ENCODE data around the gene RCSD1.

RCSD1 gene

DNA sequence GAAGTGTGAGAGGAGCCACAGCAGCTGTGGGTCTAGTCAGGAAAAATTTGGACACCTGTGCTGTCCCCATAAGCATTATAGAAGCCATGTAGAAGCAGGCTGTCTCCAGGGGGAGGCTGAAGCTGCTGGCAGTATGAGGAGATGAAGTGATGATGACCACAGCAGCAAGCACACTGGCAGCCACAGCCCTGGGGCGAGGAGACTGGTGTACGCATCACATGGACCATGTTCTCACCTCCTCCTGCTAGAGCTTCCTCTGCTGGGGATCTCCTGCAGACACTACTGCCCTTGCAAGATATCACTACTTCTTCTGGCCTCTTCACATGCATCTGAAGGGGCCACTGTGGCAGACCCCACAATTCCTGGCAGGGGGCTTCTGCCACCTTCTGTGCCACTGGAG is 42.7 kb upstream of the RCSD1 start:
- H3K79me2 ChIP-seq, result no peaks in the 10 kb centered on the region
- no peak overlapping the region for H3K4me3 ChIP-seq (ENCODE audit: low read depth, low read length)
- TF ChIP-seq, protein P1, sequence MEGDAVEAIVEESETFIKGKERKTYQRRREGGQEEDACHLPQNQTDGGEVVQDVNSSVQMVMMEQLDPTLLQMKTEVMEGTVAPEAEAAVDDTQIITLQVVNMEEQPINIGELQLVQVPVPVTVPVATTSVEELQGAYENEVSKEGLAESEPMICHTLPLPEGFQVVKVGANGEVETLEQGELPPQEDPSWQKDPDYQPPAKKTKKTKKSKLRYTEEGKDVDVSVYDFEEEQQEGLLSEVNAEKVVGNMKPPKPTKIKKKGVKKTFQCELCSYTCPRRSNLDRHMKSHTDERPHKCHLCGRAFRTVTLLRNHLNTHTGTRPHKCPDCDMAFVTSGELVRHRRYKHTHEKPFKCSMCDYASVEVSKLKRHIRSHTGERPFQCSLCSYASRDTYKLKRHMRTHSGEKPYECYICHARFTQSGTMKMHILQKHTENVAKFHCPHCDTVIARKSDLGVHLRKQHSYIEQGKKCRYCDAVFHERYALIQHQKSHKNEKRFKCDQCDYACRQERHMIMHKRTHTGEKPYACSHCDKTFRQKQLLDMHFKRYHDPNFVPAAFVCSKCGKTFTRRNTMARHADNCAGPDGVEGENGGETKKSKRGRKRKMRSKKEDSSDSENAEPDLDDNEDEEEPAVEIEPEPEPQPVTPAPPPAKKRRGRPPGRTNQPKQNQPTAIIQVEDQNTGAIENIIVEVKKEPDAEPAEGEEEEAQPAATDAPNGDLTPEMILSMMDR (IDR thresholded peaks at IDR 0.05), result no peak
- no peaks in the 10 kb centered on the region for H3K4me1 ChIP-seq
- no peak overlapping the region for H2AFZ ChIP-seq
- H3K27ac ChIP-seq, result no peak overlapping the region
- no peak overlapping the region for H3K9ac ChIP-seq
- H3K27me3 ChIP-seq (ENCODE audit: control insufficient read depth, insufficient read depth, low read length), result no peaks in the 10 kb centered on the region
- H3K9me3 ChIP-seq (ENCODE audit: control insufficient read depth, low read length), result no peaks in the 10 kb centered on the region
- no peaks in the 10 kb centered on the region for H3K36me3 ChIP-seq (ENCODE audit: control insufficient read depth, insufficient read depth, low read length)
- H3K4me2 ChIP-seq (ENCODE audit: low read length), result no peak overlapping the region

DNA sequence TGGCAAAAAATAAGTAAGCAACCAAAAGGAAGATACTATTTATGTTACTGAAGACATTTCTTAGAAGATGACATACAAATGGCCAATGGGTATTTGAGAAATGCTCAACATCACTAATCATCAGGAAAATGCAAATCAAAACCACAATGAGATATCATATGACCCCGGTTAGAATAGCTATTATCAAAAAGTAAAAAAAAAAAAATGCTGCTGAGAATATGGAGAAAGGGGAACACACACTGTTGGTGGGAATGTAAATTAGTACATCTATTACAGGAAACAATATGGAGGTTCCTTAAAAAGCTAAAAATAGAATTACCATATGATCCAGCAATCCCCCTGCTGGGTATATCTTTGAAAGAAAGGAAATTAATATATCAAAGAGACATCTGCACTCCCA is 42.2 kb upstream of the RCSD1 start:
- Histone ChIP-seq H2AFZ (no peak overlapping the region), H3K79me2 (no peaks in the 10 kb centered on the region), H3K36me3 (ENCODE audit: control insufficient read depth, insufficient read depth, low read length) (no peaks in the 10 kb centered on the region), H3K9me3 (ENCODE audit: control insufficient read depth, low read length) (no peaks in the 10 kb centered on the region), H3K4me3 (ENCODE audit: low read depth, low read length) (no peak overlapping the region), H3K4me2 (ENCODE audit: low read length) (no peak overlapping the region), H3K27ac (no peak overlapping the region), H3K9ac (no peak overlapping the region), H3K27me3 (ENCODE audit: control insufficient read depth, insufficient read depth, low read length) (no peaks in the 10 kb centered on the region), H3K4me1 (no peaks in the 10 kb centered on the region)
- TF ChIP-seq, protein P1 (IDR thresholded peaks at IDR 0.05), result no peak

DNA sequence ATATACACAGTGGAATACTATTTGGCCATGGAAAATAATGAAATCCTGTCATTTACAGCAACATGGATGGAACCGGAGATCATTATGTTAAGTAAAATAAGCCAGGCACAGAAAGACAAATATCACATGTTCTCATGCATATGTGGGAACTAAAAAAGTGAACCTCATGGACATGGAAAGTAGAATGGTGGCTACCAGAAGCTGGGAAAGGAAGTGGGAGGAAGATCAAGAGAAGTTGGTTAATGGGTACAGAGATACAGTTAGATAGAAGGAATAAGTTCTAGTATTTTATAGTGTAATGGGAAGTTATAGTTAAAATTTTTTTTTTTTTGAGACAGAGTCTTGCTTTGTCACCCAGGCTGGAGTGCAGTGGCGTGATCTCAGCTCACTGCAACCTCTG is 41.7 kb upstream of the RCSD1 start:
- no peak overlapping the region for H2AFZ ChIP-seq
- H3K36me3 ChIP-seq (ENCODE audit: control insufficient read depth, insufficient read depth, low read length), result no peaks in the 10 kb centered on the region
- H3K4me1 ChIP-seq, result no peaks in the 10 kb centered on the region
- no peak overlapping the region for H3K27ac ChIP-seq
- H3K4me3 ChIP-seq (ENCODE audit: low read depth, low read length), result no peak overlapping the region
- H3K4me2 ChIP-seq (ENCODE audit: low read length), result no peak overlapping the region
- H3K79me2 ChIP-seq, result no peaks in the 10 kb centered on the region
- no peaks in the 10 kb centered on the region for H3K27me3 ChIP-seq (ENCODE audit: control insufficient read depth, insufficient read depth, low read length)
- no peak overlapping the region for H3K9ac ChIP-seq
- TF ChIP-seq, protein P1 (IDR thresholded peaks at IDR 0.05), result no peak
- no peaks in the 10 kb centered on the region for H3K9me3 ChIP-seq (ENCODE audit: control insufficient read depth, low read length)

DNA sequence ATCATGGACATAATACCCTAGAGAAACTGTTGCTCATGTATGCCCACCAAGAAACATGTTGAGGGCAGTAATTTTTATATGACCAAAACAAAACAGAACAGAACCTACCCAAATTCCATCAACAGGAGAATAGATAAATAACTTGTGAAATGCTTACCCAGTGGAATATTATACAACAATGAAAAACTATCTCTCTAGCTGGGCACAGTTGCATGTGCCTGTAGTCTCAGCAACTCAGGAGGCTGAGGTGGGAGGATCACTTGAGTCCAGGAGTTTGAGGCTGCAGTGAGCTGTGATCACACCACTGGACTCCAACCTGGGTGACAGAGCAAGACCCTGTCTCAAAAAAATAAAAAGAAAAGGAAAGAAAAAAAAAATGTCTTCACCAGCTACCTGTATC is 37.6 kb upstream of the RCSD1 start:
- Histone ChIP-seq H3K4me1 (no peaks in the 10 kb centered on the region), H3K4me3 (ENCODE audit: low read depth, low read length) (no peak overlapping the region), H3K27me3 (ENCODE audit: control insufficient read depth, insufficient read depth, low read length) (no peaks in the 10 kb centered on the region), H3K27ac (no peak overlapping the region), H3K4me2 (ENCODE audit: low read length) (no peak overlapping the region), H2AFZ (no peak overlapping the region), H3K9me3 (ENCODE audit: control insufficient read depth, low read length) (no peaks in the 10 kb centered on the region), H3K36me3 (ENCODE audit: control insufficient read depth, insufficient read depth, low read length) (no peaks in the 10 kb centered on the region), H3K79me2 (no peaks in the 10 kb centered on the region), H3K9ac (no peak overlapping the region)
- TF ChIP-seq, protein P1 (IDR thresholded peaks at IDR 0.05), result no peak

DNA sequence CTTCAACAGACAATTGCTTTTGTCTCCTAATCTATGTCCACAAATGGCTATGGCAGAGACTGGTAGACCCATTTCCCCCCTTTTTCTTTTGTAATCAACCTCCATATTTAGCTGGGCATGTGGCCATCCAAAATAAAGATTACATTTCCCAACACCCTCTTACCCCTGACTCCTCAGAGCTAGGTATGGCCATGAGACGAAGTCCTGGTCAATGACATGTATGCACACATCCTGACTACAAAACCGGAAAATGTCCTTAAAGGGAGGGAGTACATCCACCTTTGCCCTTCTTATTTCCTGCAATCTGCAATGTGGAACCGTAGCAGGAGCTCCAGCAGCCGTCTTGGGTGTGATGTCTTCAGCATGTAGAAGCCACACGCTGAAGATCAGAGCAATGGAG is 36.2 kb upstream of the RCSD1 start:
- Histone ChIP-seq H3K4me2 (ENCODE audit: low read length) (no peak overlapping the region), H2AFZ (no peak overlapping the region), H3K36me3 (ENCODE audit: control insufficient read depth, insufficient read depth, low read length) (no peaks in the 10 kb centered on the region), H3K27ac (no peak overlapping the region), H3K4me1 (no peaks in the 10 kb centered on the region), H3K9me3 (ENCODE audit: control insufficient read depth, low read length) (no peaks in the 10 kb centered on the region), H3K9ac (no peak overlapping the region), H3K27me3 (ENCODE audit: control insufficient read depth, insufficient read depth, low read length) (no peaks in the 10 kb centered on the region), H3K4me3 (ENCODE audit: low read depth, low read length) (no peak overlapping the region), H3K79me2 (no peaks in the 10 kb centered on the region)
- TF ChIP-seq, protein P1 (IDR thresholded peaks at IDR 0.05), result no peak
